OCI-LY7 (cell line): Measurements from ENCODE around the gene KCNIP4. TPM values are rescaled to one million over a fixed set of nuclear protein-coding genes. Genes with fewer than 3 reads are reported as not detected.
A peak's percentile ranks its signal among the peaks of the same experiment; 100 is the strongest.

Experiments
- BruUV-seq: library from RNA; stranded (reverse); fragments of 400-500 nt; replicated peaks from 2 replicates; lab custom pipeline; 2021; lab: Mats Ljungman, UMichigan
- CTCF ChIA-PET: fragments of 300-600 bp; sonication (Branson Sonifier 250); formaldehyde crosslinking; loops from one replicate; lab custom pipeline; 2022; ENCODE audit warnings: antibody characterized with exemption; ENCODE audit not compliant: unreplicated experiment; lab: Charles Lee
- POLR2A ChIA-PET: fragments of 300-600 bp; sonication (Branson Sonifier 250); formaldehyde crosslinking; loops from one replicate; lab custom pipeline; 2022; ENCODE audit warnings: antibody characterized with exemption; lab: Charles Lee
- DNase-seq: peaks from one replicate; pipeline ENCODE4 v3.0.0-alpha.2; 2015; ENCODE audit warnings: low spot score
- H2AFZ ChIP-seq: fragments of 200-600 bp; sonication (generic), shearing (Covaris generic); 2 replicates; pipeline ENCODE4 v1.6.1; 2014; ENCODE audit warnings: mild to moderate bottlenecking, antibody characterized with exemption, low read length, moderate library complexity
- H3K27ac ChIP-seq: fragments of 200-600 bp; sonication (generic); 2 replicates; pipeline ENCODE4 v1.5.1; 2014; ENCODE audit warnings: mixed run types, low read depth, mild to moderate bottlenecking, moderate library complexity, low read length, inconsistent platforms; ENCODE audit not compliant: poor library complexity, severe bottlenecking
- H3K36me3 ChIP-seq: fragments of 200-600 bp; sonication (generic); 2 replicates; pipeline ENCODE4 v1.6.1; 2014; ENCODE audit warnings: mild to moderate bottlenecking, antibody characterized with exemption, low read length, moderate library complexity, mixed read lengths; ENCODE audit not compliant: insufficient read depth
- H3K4me1 ChIP-seq: fragments of 200-600 bp; sonication (generic); 2 replicates; pipeline ENCODE4 v1.5.1; 2014; ENCODE audit warnings: mild to moderate bottlenecking, low read length; ENCODE audit not compliant: insufficient read depth, poor library complexity, severe bottlenecking
- H3K4me2 ChIP-seq: fragments of 200-600 bp; sonication (generic); 2 replicates; pipeline ENCODE4 v1.6.1; 2014; ENCODE audit warnings: mild to moderate bottlenecking, low read length
- H3K4me3 ChIP-seq: fragments of 200-600 bp; sonication (generic); 2 replicates; pipeline ENCODE4 v1.5.1; 2014; ENCODE audit warnings: mild to moderate bottlenecking, low read depth, low read length; ENCODE audit not compliant: poor library complexity, severe bottlenecking
- H3K79me2 ChIP-seq: fragments of 200-600 bp; sonication (generic); 2 replicates; pipeline ENCODE4 v1.6.1; 2016; ENCODE audit warnings: low read depth, mild to moderate bottlenecking, low read length, moderate library complexity, mixed read lengths; ENCODE audit not compliant: insufficient read depth
- H3K9me2 ChIP-seq: fragments of 200-600 bp; sonication (generic); 2 replicates; pipeline ENCODE4 v1.6.1; 2016; ENCODE audit warnings: mild to moderate bottlenecking, low read length, mixed read lengths; ENCODE audit not compliant: insufficient read depth
- H3K9me3 ChIP-seq: fragments of 200-600 bp; sonication (generic); 2 replicates; pipeline ENCODE4 v1.6.1; 2014; ENCODE audit warnings: mild to moderate bottlenecking, mixed run types, low read length, mixed read lengths
- H4K20me1 ChIP-seq: fragments of 200-600 bp; sonication (generic); 2 replicates; pipeline ENCODE4 v1.6.1; 2014; ENCODE audit warnings: mild to moderate bottlenecking, antibody characterized with exemption, low read length, moderate library complexity, mixed read lengths; ENCODE audit not compliant: insufficient read depth
- CTCF ChIP-seq: fragments of 200-600 bp; sonication (generic); conservative IDR thresholded peaks from 2 replicates; pipeline ENCODE4 v1.5.1; 2014; ENCODE audit warnings: mild to moderate bottlenecking, antibody characterized with exemption, low read length, moderate library complexity, mixed read lengths
- EZH2phosphoT487 ChIP-seq: fragments of 200-600 bp; sonication (generic); IDR thresholded peaks from 2 replicates; pipeline ENCODE4 v1.6.1; 2018; ENCODE audit warnings: low read depth, borderline replicate concordance, mild to moderate bottlenecking, mixed run types, antibody characterized with exemption, low read length, moderate library complexity, mixed read lengths
- intact Hi-C: fragments of 100-400 bp; cut with micrococcal nuclease; formaldehyde crosslinking; loops from one replicate; pipeline ENCODE4 v1.10.0; 2022; ENCODE audit not compliant: unreplicated experiment
- total RNA-seq, 2 experiments: library from RNA; depleted of rRNA in 1 of 2; stranded (reverse); fragments of >200 nt in 1 of 2; shearing (Covaris generic) in 1 of 2; gene quantifications; 2 replicates each; pipeline ENCODE4 v1.2.3, GENCODE V29; 2014 to 2022

The KCNIP4 gene
- total RNA-seq, 2 experiments from 2014 or later = not detected

- Histone ChIP-seq H3K27ac (no peak overlapping the region), H3K4me3 (no peak overlapping the region), H2AFZ (no peak overlapping the region), H3K79me2 (no peaks in the 10 kb centered on the region), H3K4me1 (no peaks in the 10 kb centered on the region), H4K20me1 (no peaks in the 10 kb centered on the region), H3K4me2 (no peak overlapping the region), H3K9me3 (no peaks in the 10 kb centered on the region), H3K9me2 (no peaks in the 10 kb centered on the region), H3K36me3 (no peaks in the 10 kb centered on the region)
- BruUV-seq = no TSS peak
- DNase-seq = no peak
- no peak for TF ChIP-seq CTCF
- no peak for TF ChIP-seq EZH2phosphoT487
- intact Hi-C loops = no loop called here
- CTCF ChIA-PET = no interaction called here
- POLR2A ChIA-PET = no interaction called here
These were observed 155.8 kb downstream of the KCNIP4 start for GRCh38 chr4:21792736-21793135.

- Histone ChIP-seq H3K79me2 (no peaks in the 10 kb centered on the region), H3K4me2 (no peak overlapping the region), H3K9me3 (no peaks in the 10 kb centered on the region), H3K4me3 (no peak overlapping the region), H3K27ac (no peak overlapping the region), H3K36me3 (no peaks in the 10 kb centered on the region), H3K9me2 (no peaks in the 10 kb centered on the region), H3K4me1 (no peaks in the 10 kb centered on the region), H2AFZ (no peak overlapping the region), H4K20me1 (no peaks in the 10 kb centered on the region)
- CTCF ChIA-PET = no interaction called here
- POLR2A ChIA-PET = interaction anchor here (0.6 kb wide), 1 partner anchor 8 kb away, joined by 4 read pairs; no protein-coding TSS in a partner anchor
- BruUV-seq = no TSS peak
- peak; percentile 87 for TF ChIP-seq CTCF
- no peak for TF ChIP-seq EZH2phosphoT487
- DNase-seq = peak; percentile 20
- intact Hi-C loops = no loop called here
These were observed 158.0 kb downstream of the KCNIP4 start for GRCh38 chr4:21790438-21791029.

DNA sequence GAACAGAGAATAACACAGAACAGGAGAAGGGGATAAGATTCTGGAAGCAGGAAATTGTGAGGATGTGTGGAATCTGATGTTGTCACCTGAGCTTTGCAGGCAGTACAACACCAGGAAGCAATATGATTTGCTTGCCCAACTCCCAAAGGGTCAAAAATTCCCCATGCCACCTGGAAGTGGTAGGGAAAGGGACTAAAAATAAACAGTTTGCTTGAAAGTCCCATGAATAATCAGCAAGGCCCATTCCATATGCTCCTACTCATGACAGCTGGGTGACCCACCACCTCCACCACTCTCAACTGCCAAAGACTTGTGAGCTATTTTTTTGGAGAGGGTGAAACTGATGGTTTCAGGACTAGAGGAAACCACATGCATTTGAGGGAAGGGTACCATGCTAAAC lies 168.4 kb downstream of the KCNIP4 start:
- no peak overlapping the region for H3K4me3 ChIP-seq
- H4K20me1 ChIP-seq = no peaks in the 10 kb centered on the region
- H2AFZ ChIP-seq = no peak overlapping the region
- no peaks in the 10 kb centered on the region for H3K36me3 ChIP-seq
- no peaks in the 10 kb centered on the region for H3K9me3 ChIP-seq
- no peak overlapping the region for H3K27ac ChIP-seq
- no peak for DNase-seq
- no peaks in the 10 kb centered on the region for H3K79me2 ChIP-seq
- no TSS peak for BruUV-seq
- H3K9me2 ChIP-seq = no peaks in the 10 kb centered on the region
- POLR2A ChIA-PET = no interaction called here
- CTCF ChIA-PET = no interaction called here
- intact Hi-C loops = loop anchor here (10.0 kb wide), 1 partner anchor 905 kb away; no protein-coding TSS in a partner anchor
- TF ChIP-seq EZH2phosphoT487 (no peak), CTCF (no peak)
- no peak overlapping the region for H3K4me2 ChIP-seq
- no peaks in the 10 kb centered on the region for H3K4me1 ChIP-seq
